Measurements from ENCODE around the gene TMEM221. TPM values are rescaled to one million over a fixed set of nuclear protein-coding genes. Genes with fewer than 3 reads are reported as not detected.

Gene TMEM221
- total and polyA plus RNA-seq, 3 donors from 2014 or later = 0.68 to 2.6 (median 1.4) TPM

DNA sequence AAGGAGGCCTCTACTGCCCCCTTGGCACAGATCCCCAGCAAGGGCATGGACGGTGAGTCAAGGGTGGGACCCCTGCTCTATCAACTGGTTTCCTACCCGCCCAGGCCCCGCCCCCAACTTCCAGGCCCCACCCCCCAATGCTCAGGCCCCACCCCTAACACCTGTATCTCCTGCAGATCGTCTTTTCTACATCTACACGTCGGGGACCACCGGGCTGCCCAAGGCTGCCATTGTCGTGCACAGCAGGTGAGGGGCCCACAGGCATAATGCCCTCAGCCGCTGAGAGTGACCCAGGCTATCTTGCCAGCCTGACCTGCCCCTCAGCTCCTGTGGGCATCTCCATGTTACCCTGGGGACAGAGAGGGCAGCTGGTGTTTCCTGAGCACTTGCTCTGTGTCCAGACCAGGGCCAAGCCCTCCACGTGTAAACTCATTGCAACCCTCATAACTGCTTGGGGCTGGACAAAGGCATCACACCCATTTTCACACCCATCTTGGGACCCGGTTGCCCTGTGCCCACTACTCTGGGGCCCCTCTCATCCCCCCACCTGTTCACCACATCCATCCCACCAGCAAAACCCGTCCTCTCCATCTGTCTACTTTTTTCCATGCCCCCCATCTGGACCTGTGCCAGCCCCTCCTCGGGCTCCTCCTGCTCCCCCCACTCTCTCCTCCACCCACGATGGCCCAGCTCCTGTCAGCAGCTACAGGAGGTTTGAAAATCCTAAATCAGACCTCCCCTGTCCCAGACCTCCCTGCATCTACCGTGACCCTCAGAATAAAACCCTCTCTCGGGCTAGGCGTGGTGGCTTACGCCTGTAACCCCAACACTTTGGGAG lies 39.0 kb upstream of the TMEM221 start:
- no peak overlapping the region for H3K27ac ChIP-seq
- no peak overlapping the region for H3K4me3 ChIP-seq
- no peaks in the 10 kb centered on the region for H3K9me3 ChIP-seq
- no peak for DNase-seq
- TF ChIP-seq POLR2A (IDR thresholded peaks at IDR 0.05) (no peak), CTCF (IDR thresholded peaks at IDR 0.05) (no peak)
- WGBS, 2 donors = 58 to 67% methylated on average over 10 to 18 of the region's 18 CpGs
- no peaks in the 10 kb centered on the region for H3K36me3 ChIP-seq (ENCODE audit: low read depth, missing control alignments)
- intact Hi-C loops (cut with DNase I; ENCODE audit: low total_unique reads) = no loop called here
- peaks cover 12% of the 10 kb centered on the region for H3K4me1 ChIP-seq
- no peaks in the 10 kb centered on the region for H3K27me3 ChIP-seq

GRCh38 chr19:17486545-17487240 lies 38.2 kb upstream of the TMEM221 start:
- Histone ChIP-seq H3K27ac (no peak overlapping the region), H3K27me3 (no peaks in the 10 kb centered on the region), H3K4me1 (peaks cover 11% of the 10 kb centered on the region), H3K4me3 (peak overlapping the region in 1 of 2 donors; percentile 10), H3K36me3 (ENCODE audit: low read depth, missing control alignments) (no peaks in the 10 kb centered on the region), H3K9me3 (no peaks in the 10 kb centered on the region)
- no peak for DNase-seq
- TF ChIP-seq CTCF (IDR thresholded peaks at IDR 0.05) (no peak), POLR2A (IDR thresholded peaks at IDR 0.05) (no peak)
- intact Hi-C loops (cut with DNase I; ENCODE audit: low total_unique reads) = no loop called here
- WGBS, 2 donors = 49 to 81% methylated on average over 18 to 45 of the region's 58 CpGs

GRCh38 chr19:17484520-17485185 lies 36.2 kb upstream of the TMEM221 start:
- intact Hi-C loops (cut with DNase I; ENCODE audit: low total_unique reads) = no loop called here
- H3K36me3 ChIP-seq (ENCODE audit: low read depth, missing control alignments) = no peaks in the 10 kb centered on the region

DNA sequence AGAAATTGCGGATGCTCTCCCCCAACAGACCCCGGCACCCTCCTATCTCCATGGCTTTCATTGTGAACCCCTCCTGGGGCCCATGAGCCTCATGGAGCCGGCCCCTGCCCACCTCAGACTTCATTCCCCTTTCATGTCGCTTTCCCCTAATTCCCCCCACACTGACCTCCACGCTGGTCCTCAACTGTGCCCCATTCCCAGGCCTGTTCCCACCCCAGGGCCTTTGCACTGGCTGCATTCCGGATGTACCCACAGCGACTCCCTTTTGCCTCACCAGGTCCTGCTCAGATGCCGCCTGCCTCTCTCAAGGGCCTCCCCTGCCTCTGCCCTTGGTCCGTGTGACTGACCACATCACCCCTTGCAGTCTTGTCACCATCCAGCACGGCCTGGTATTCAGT lies 35.1 kb upstream of the TMEM221 start:
- no peak for DNase-seq
- H3K27ac ChIP-seq = no peak overlapping the region
- no peak for TF ChIP-seq CTCF (IDR thresholded peaks at IDR 0.05)
- TF ChIP-seq POLR2A (IDR thresholded peaks at IDR 0.05) = no peak
- intact Hi-C loops (cut with DNase I; ENCODE audit: low total_unique reads) = no loop called here
- no peak overlapping the region for H3K4me3 ChIP-seq
- H3K27me3 ChIP-seq = no peaks in the 10 kb centered on the region
- no peaks in the 10 kb centered on the region for H3K9me3 ChIP-seq
- 91 to 92% methylated on average over 10 of the region's 10 CpGs for whole genome bisulfite sequencing, 2 donors
- H3K36me3 ChIP-seq (ENCODE audit: low read depth, missing control alignments) = no peaks in the 10 kb centered on the region
- H3K4me1 ChIP-seq = peaks cover 31% of the 10 kb centered on the region

More at GRCh38 chr19:17484520-17485185, 36.2 kb upstream of the TMEM221 start:
- WGBS, 2 donors = 91 to 93% methylated on average over 6 of the region's 6 CpGs
- Histone ChIP-seq H3K9me3 (no peaks in the 10 kb centered on the region), H3K4me1 (peaks cover 23% of the 10 kb centered on the region), H3K27ac (no peak overlapping the region), H3K27me3 (no peaks in the 10 kb centered on the region), H3K4me3 (no peak overlapping the region)
- TF ChIP-seq POLR2A (IDR thresholded peaks at IDR 0.05) = no peak
- no peak for DNase-seq
